Epithelial cell of proximal tubule (primary cell): ENCODE results near the gene ZNF77. TPM values are rescaled to one million over a fixed set of nuclear protein-coding genes. Genes with fewer than 3 reads are reported as not detected.

Experiments used
- total RNA-seq: library from RNA; depleted of rRNA; stranded (reverse); fragments of >200 nt; gene quantifications from 2 replicates; pipeline ENCODE4 v1.2.3, GENCODE V29; 2015

The ZNF77 gene
- total RNA-seq, 1 donor from 2014 or later: 1.6 TPM

Other genes starting within 250 kb of the ZNF77 start
- gene GNG7, start 242.3 kb downstream of the ZNF77 start, total RNA-seq: 0.06 TPM in 1 of 2 replicates, not detected in the other
- gene DIRAS1, start 223.6 kb downstream of the ZNF77 start, total RNA-seq: 0.94 TPM in 1 of 2 replicates, not detected in the other
- 42.4 and 53.1 TPM in 2 replicates for gene SLC39A3, start 205.0 kb downstream of the ZNF77 start, total RNA-seq
- 106 and 113 TPM in 2 replicates for gene SGTA, start 161.7 kb downstream of the ZNF77 start, total RNA-seq
- gene THOP1, start 159.5 kb downstream of the ZNF77 start, total RNA-seq: 148 and 204 TPM in 2 replicates
- 1.9 and 2.5 TPM in 2 replicates for gene ZNF554, start 125.1 kb downstream of the ZNF77 start, total RNA-seq
- gene ZNF555, start 103.5 kb downstream of the ZNF77 start, total RNA-seq: 2.9 and 3.3 TPM in 2 replicates
- 0.06 TPM in 1 of 2 replicates, not detected in the other for gene ZNF556, start 77.6 kb downstream of the ZNF77 start, total RNA-seq
- 2.7 and 4.5 TPM in 2 replicates for gene ZNF57, start 44.0 kb downstream of the ZNF77 start, total RNA-seq
- gene TLE6, start 32.6 kb upstream of the ZNF77 start, total RNA-seq: 0.58 and 1.0 TPM in 2 replicates
- 1.6 and 2.9 TPM in 2 replicates for gene TLE2, start 84.3 kb upstream of the ZNF77 start, total RNA-seq
- gene TLE5, start 117.5 kb upstream of the ZNF77 start, total RNA-seq: 238 and 310 TPM in 2 replicates
- 40.5 and 75.6 TPM in 2 replicates for gene GNA11, start 149.4 kb upstream of the ZNF77 start, total RNA-seq
- gene GNA15, start 191.1 kb upstream of the ZNF77 start, total RNA-seq: 1.2 TPM in 2 replicates
- not detected in 2 replicates for gene S1PR4, start 233.8 kb upstream of the ZNF77 start, total RNA-seq
- 59.7 and 116 TPM in 2 replicates for gene NCLN, start 241.0 kb upstream of the ZNF77 start, total RNA-seq